Fibroblast of skin of left biceps (primary cell): ENCODE results near the gene FAIM.
"Not testable (repeated sequence)": the region's sequence is repeated elsewhere in the genome, so short reads cannot be mapped to it uniquely, and the experiment has no call there.

Experiments
- DNase-seq, 2 experiments: peaks; one replicate each; pipeline ENCODE4 v3.0.0-alpha.2; 2013; ENCODE audit warnings: low read depth in 2 of 2

FAIM gene

GRCh38 chr3:138608322-138609135 is at the start of gene FAIM:
Gene FAIM (plus strand): TSS chr3:138608771. CDS start chr3:138619727, 10,956 bp downstream.
- DNase-seq, result peak; percentile 23 to 25

GRCh38 chr3:138559134-138559533 is 49.4 kb upstream of the FAIM start:
- DNase-seq, result no peak

GRCh38 chr3:138560501-138560900 is 48.1 kb upstream of the FAIM start:
- no peak for DNase-seq

- DNase-seq, result not testable (repeated sequence)
Observed at GRCh38 chr3:138562902-138563301, 45.7 kb upstream of the FAIM start.

GRCh38 chr3:138566293-138566692 is 42.3 kb upstream of the FAIM start:
- DNase-seq, result not testable (repeated sequence)

GRCh38 chr3:138567403-138567802 is 41.2 kb upstream of the FAIM start:
- no peak for DNase-seq

GRCh38 chr3:138569090-138569489 is 39.5 kb upstream of the FAIM start:
- no peak for DNase-seq

- DNase-seq, result not testable (repeated sequence)
Observed at GRCh38 chr3:138569624-138570023, 38.9 kb upstream of the FAIM start.

GRCh38 chr3:138573138-138573537 is 35.4 kb upstream of the FAIM start:
- DNase-seq, result no peak

- DNase-seq, result no peak
Observed at GRCh38 chr3:138578141-138578540, 30.4 kb upstream of the FAIM start.

- DNase-seq, result no peak
Observed at GRCh38 chr3:138578961-138579574, 29.5 kb upstream of the FAIM start.

GRCh38 chr3:138587374-138587773 is 21.2 kb upstream of the FAIM start:
- no peak for DNase-seq

- no peak for DNase-seq
Observed at GRCh38 chr3:138588445-138588844, 20.1 kb upstream of the FAIM start.

GRCh38 chr3:138591392-138591791 is 17.2 kb upstream of the FAIM start:
- DNase-seq, result no peak

GRCh38 chr3:138593488-138594149 is 15.0 kb upstream of the FAIM start:
- no peak for DNase-seq

GRCh38 chr3:138594150-138594934 is 14.2 kb upstream of the FAIM start, which contains the start of gene CEP70:
Gene CEP70 (minus strand): TSS chr3:138594260. CDS start chr3:138572927, 21,333 bp downstream.
- DNase-seq, result peak; percentile 73 to 75

GRCh38 chr3:138594935-138595610 is 13.5 kb upstream of the FAIM start:
- no peak for DNase-seq

- not testable (repeated sequence) for DNase-seq
Observed at GRCh38 chr3:138597186-138597976, 11.2 kb upstream of the FAIM start.

GRCh38 chr3:138598534-138598933 is 10.0 kb upstream of the FAIM start:
- DNase-seq, result no peak

GRCh38 chr3:138600100-138600745 is 8.3 kb upstream of the FAIM start:
- DNase-seq, result no peak
